A549 (cell line): ENCODE data around the gene CTNNA3. TPM values are rescaled to one million over a fixed set of nuclear protein-coding genes. Genes with fewer than 3 reads are reported as not detected.

Source experiments
- ATAC-seq, 2 experiments: fragments of 200-7000 bp in 1 of 2; fragments of >200 bp in 1 of 2; cut with Nextera tagmentation in 1 of 2; cut with Tn5 transposase in 1 of 2; 3 replicates each; pipeline versions ENCODE4 v1.8.0 to v1.9.1; 2018 to 2020; ENCODE audit warnings: mild to moderate bottlenecking in 1 of 2, moderate library complexity in 1 of 2
- CTCF ChIA-PET: fragments of 300-600 bp; sonication (Branson Sonifier 250); formaldehyde crosslinking; extraction: SDS; loops from one replicate; lab custom pipeline; 2021; ENCODE audit warnings: antibody characterized with exemption, inconsistent platforms; lab: Yijun Ruan, JAX
- POLR2A ChIA-PET: fragments of 350-600 bp; formaldehyde crosslinking; extraction: SDS; loops from one replicate; lab custom pipeline; 2021; ENCODE audit warnings: antibody characterized with exemption, inconsistent platforms; lab: Yijun Ruan, JAX
- DNase-seq, 2 experiments: peaks; one replicate each; pipeline versions ENCODE4 v3.0.0 to v3.0.0-alpha.2; 2011 to 2016; ENCODE audit warnings: low read depth in 1 of 2, low spot score in 1 of 2
- FAIRE-seq: peaks from 2 replicates; lab custom pipeline; 2011; peaks lifted over from hg19 to GRCh38; lab: Jason Lieb, UNC
- H3K27ac ChIP-seq, 2 experiments: fragments of >200 bp; sonication (Bioruptor Twin); formaldehyde crosslinking; 3 replicates each; pipeline ENCODE4 v1.5.1; 2016 to 2017
- H3K4me1 ChIP-seq: fragments of >200 bp; sonication (Bioruptor Twin); formaldehyde crosslinking; 3 replicates; pipeline ENCODE4 v1.6.1; 2016
- H3K4me2 ChIP-seq: fragments of >200 bp; sonication (Bioruptor Twin); formaldehyde crosslinking; 3 replicates; pipeline ENCODE4 v1.6.1; 2016
- H3K4me3 ChIP-seq: fragments of >200 bp; sonication (Bioruptor Twin); formaldehyde crosslinking; 3 replicates; pipeline ENCODE4 v1.5.1; 2016
- H3K9me3 ChIP-seq: fragments of >200 bp; sonication (Bioruptor Twin); formaldehyde crosslinking; 3 replicates; pipeline ENCODE4 v1.6.1; 2016
- ATOH8 ChIP-seq: fragments of 250-450 bp; sonication (Bioruptor Pico); IDR thresholded peaks from 2 replicates; pipeline ENCODE4 v1.5.0; 2020; ENCODE audit warnings: low read depth, mild to moderate bottlenecking, moderate library complexity
- CBX8 ChIP-seq: fragments of 200-600 bp; sonication (generic); IDR thresholded peaks from 2 replicates; pipeline ENCODE4 v1.6.1; 2016
- CTCF ChIP-seq: fragments of >200 bp; sonication (Bioruptor Twin); formaldehyde crosslinking; IDR thresholded peaks from 3 replicates; pipeline ENCODE4 v1.5.1; 2016
- EHMT2 ChIP-seq: fragments of 200-600 bp; sonication (generic); IDR thresholded peaks from 2 replicates; pipeline ENCODE4 v1.6.1; 2016; ENCODE audit warnings: antibody characterized with exemption, low read depth, mild to moderate bottlenecking, moderate library complexity
- FOSL2 ChIP-seq, 2 experiments: fragments of 450-650 bp in 1 of 2; fragments of >200 bp in 1 of 2; sonication (Bioruptor Twin) in 1 of 2; formaldehyde crosslinking; IDR thresholded peaks; 2 replicates each; pipeline versions ENCODE4 v1.5.0 to v1.6.1; 2016 to 2020; ENCODE audit warnings: mild to moderate bottlenecking in 1 of 2, moderate library complexity in 1 of 2
- HDAC2 ChIP-seq: fragments of 200-600 bp; sonication (generic); IDR thresholded peaks from 2 replicates; pipeline ENCODE4 v1.6.1; 2016
- JUN ChIP-seq, 2 experiments: fragments of >200 bp; sonication (Bioruptor Twin); formaldehyde crosslinking; IDR thresholded peaks; 2 replicates in 1 of 2; 3 replicates in 1 of 2; pipeline ENCODE4 v1.6.1; 2016 to 2017
- KDM1A ChIP-seq: fragments of 200-600 bp; sonication (generic); IDR thresholded peaks from 2 replicates; pipeline ENCODE4 v1.6.1; 2016; ENCODE audit warnings: low read depth, mild to moderate bottlenecking
- MAZ ChIP-seq: fragments of 150-350 bp; IDR thresholded peaks from 2 replicates; pipeline ENCODE4 v1.6.1; 2014; ENCODE audit warnings: antibody characterized with exemption, low read depth, low read length, borderline replicate concordance
- PHF8 ChIP-seq: fragments of 200-600 bp; sonication (generic); IDR thresholded peaks from 2 replicates; pipeline ENCODE4 v1.6.1; 2016; ENCODE audit warnings: low read depth, mild to moderate bottlenecking, antibody characterized with exemption, moderate library complexity, borderline replicate concordance
- POLR2AphosphoS2 ChIP-seq: conservative IDR thresholded peaks from 2 replicates; pipeline ENCODE4 v1.6.1; 2012; ENCODE audit warnings: low read length, improper control_type of control experiment, inconsistent platforms
- RAD21 ChIP-seq, 2 experiments: fragments of >200 bp in 1 of 2; sonication (Bioruptor Twin) in 1 of 2; formaldehyde crosslinking in 1 of 2; IDR thresholded peaks in 1 of 2; conservative IDR thresholded peaks in 1 of 2; 2 replicates in 1 of 2; 3 replicates in 1 of 2; pipeline ENCODE4 v1.6.1; 2012 to 2018; ENCODE audit warnings: inconsistent platforms in 1 of 2
- RCOR1 ChIP-seq: fragments of 150-350 bp; IDR thresholded peaks from 2 replicates; pipeline ENCODE4 v1.6.1; 2014; ENCODE audit warnings: antibody characterized with exemption, low read length, low read depth
- RFX5 ChIP-seq: fragments of 450-650 bp; IDR thresholded peaks from 2 replicates; pipeline ENCODE4 v1.7.1; 2014; ENCODE audit warnings: antibody characterized with exemption, mild to moderate bottlenecking, moderate library complexity
- RNF2 ChIP-seq: fragments of 200-600 bp; sonication (generic); IDR thresholded peaks from 2 replicates; pipeline ENCODE4 v1.6.1; 2016; ENCODE audit warnings: low read depth, mild to moderate bottlenecking, antibody characterized with exemption, moderate library complexity, borderline replicate concordance
- SMC3 ChIP-seq: fragments of >200 bp; sonication (Bioruptor Twin); formaldehyde crosslinking; IDR thresholded peaks from 3 replicates; pipeline ENCODE4 v1.6.1; 2018; ENCODE audit warnings: inconsistent platforms
- ZC3H11A ChIP-seq: fragments of 450-650 bp; IDR thresholded peaks from 2 replicates; pipeline ENCODE4 v1.6.1; 2014; ENCODE audit warnings: antibody characterized with exemption, mild to moderate bottlenecking
- ZFP36 ChIP-seq: fragments of 450-650 bp; IDR thresholded peaks from 2 replicates; pipeline ENCODE4 v1.6.1; 2014; ENCODE audit warnings: borderline replicate concordance; ENCODE audit not compliant: partially characterized antibody
- ZSCAN20 ChIP-seq: fragments of 250-450 bp; sonication (Bioruptor Pico); IDR thresholded peaks from 2 replicates; pipeline ENCODE4 v1.8.0; 2022; ENCODE audit warnings: mild to moderate bottlenecking, moderate library complexity
- WGBS: methylation state at CpG from one replicate; pipeline ENCODE4 v1.1.6; 2017; ENCODE audit errors: missing lambda C conversion rate; 5-methylcytosine and 5-hydroxymethylcytosine counted together
- polyA plus RNA-seq, 4 experiments: library from polyadenylated mRNA; depleted of rRNA in 3 of 4; stranded (reverse); fragments of >200 nt; fragmentation: RNase III in 1 of 4; extraction: RNeasy Plus Mini Kit Qiagen cat#74134 plus additional on column Dnase treatment in 1 of 4; gene quantifications; 2 replicates in 3 of 4; 3 replicates in 1 of 4; pipeline ENCODE4 v1.2.3, GENCODE V29; 2011 to 2017
- TF ChIP-seq, protein P1 (sequence below): fragments of >200 bp; sonication (Bioruptor Twin); formaldehyde crosslinking; IDR thresholded peaks from 2 replicates; pipeline ENCODE4 v1.6.1; 2016
- TF ChIP-seq, protein P2 (sequence below): fragments of >200 bp; sonication (Bioruptor Twin); formaldehyde crosslinking; IDR thresholded peaks from 3 replicates; pipeline ENCODE4 v1.6.1; 2016

Gene CTNNA3
- polyA plus RNA-seq, 2 of the 4 experiments (the other 2 are of a cell fraction), result not detected

DNA sequence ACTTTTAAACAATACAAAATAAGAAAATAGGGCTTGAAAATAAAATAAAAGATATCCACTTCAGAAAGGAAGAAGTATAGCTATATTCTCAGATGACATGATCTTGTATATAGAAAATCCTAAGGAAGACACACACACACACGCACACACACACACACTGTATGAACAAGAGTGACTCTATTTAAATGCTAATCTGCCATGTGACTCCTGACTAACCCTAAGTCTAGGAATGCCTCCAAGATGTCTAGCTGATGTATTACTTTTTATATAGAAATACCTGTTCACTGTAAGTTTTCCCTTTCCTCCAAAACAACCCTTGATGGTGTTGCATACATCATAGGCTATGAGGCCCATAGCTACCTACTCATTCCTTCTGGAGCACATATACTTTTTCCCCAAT lies 943.3 kb downstream of the CTNNA3 start:
- ATAC-seq (no peak), DNase-seq (no peak), FAIRE-seq (no peak)
- no peak overlapping the region for H3K4me2 ChIP-seq
- no peak overlapping the region for H3K27ac ChIP-seq
- CTCF ChIA-PET, result no interaction called here
- H3K4me1 ChIP-seq, result no peaks in the 10 kb centered on the region
- no peaks in the 10 kb centered on the region for H3K9me3 ChIP-seq
- H3K4me3 ChIP-seq, result no peak overlapping the region
- no peak for TF ChIP-seq RNF2
- TF ChIP-seq ZSCAN20 (CRISPR knock-in tag), result no peak
- no peak for TF ChIP-seq SMC3
- TF ChIP-seq ZFP36, result no peak
- TF ChIP-seq RFX5, result no peak
- no peak for TF ChIP-seq PHF8
- TF ChIP-seq KDM1A, result no peak
- no peak for TF ChIP-seq HDAC2
- TF ChIP-seq ZC3H11A, result no peak
- TF ChIP-seq, protein P1, sequence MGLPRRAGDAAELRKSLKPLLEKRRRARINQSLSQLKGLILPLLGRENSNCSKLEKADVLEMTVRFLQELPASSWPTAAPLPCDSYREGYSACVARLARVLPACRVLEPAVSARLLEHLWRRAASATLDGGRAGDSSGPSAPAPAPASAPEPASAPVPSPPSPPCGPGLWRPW, result no peak
- 16% methylated on average over 1 of the region's 1 CpG for WGBS
- POLR2A ChIA-PET, result no interaction called here

DNA sequence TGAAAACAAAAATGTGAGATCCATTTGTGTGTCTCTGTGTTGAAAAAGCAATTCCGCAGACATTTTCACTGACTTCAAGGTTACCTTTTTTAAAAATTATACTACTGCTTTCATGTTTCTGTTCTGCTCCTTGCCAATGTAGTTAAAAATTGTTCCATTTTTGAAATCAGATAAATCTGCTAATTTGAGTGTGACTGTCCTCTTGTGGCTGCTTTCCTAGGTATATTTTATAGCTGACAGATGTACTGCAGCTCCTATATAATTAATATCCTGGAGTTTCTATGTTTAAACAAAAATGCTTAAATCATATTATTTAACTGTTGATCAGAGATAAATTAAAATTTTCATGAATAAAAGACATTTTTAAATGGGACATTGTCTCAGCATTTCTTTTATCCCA lies 947.8 kb downstream of the CTNNA3 start:
- DNase-seq, result no peak
- WGBS, result 96% methylated on average over 1 of the region's 1 CpG
- no peak for TF ChIP-seq CBX8
- TF ChIP-seq POLR2AphosphoS2, result no peak
- no peak for TF ChIP-seq ATOH8 (CRISPR knock-in tag)
- TF ChIP-seq RAD21 (conservative IDR thresholded peaks at IDR 0.05 in 1 of 2, IDR thresholded peaks at IDR 0.05 in 1 of 2), result no peak
- TF ChIP-seq FOSL2 (IDR thresholded peaks at IDR 0.05), result no peak
- no peak for TF ChIP-seq FOSL2 (CRISPR knock-in tag; IDR thresholded peaks at IDR 0.05)
- TF ChIP-seq, protein P2, sequence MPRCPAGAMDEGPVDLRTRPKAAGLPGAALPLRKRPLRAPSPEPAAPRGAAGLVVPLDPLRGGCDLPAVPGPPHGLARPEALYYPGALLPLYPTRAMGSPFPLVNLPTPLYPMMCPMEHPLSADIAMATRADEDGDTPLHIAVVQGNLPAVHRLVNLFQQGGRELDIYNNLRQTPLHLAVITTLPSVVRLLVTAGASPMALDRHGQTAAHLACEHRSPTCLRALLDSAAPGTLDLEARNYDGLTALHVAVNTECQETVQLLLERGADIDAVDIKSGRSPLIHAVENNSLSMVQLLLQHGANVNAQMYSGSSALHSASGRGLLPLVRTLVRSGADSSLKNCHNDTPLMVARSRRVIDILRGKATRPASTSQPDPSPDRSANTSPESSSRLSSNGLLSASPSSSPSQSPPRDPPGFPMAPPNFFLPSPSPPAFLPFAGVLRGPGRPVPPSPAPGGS, result no peak
- TF ChIP-seq CTCF, result no peak
- no peak for TF ChIP-seq JUN (IDR thresholded peaks at IDR 0.05)
- TF ChIP-seq MAZ, result no peak
- TF ChIP-seq EHMT2, result no peak
- no peak for FAIRE-seq
- no peak overlapping the region for H3K4me3 ChIP-seq
- no peak overlapping the region for H3K4me2 ChIP-seq
- no peak for ATAC-seq
- no peaks in the 10 kb centered on the region for H3K9me3 ChIP-seq
- no peak overlapping the region for H3K27ac ChIP-seq
- ChIA-PET CTCF (no interaction called here), POLR2A (no interaction called here)
- no peaks in the 10 kb centered on the region for H3K4me1 ChIP-seq

DNA sequence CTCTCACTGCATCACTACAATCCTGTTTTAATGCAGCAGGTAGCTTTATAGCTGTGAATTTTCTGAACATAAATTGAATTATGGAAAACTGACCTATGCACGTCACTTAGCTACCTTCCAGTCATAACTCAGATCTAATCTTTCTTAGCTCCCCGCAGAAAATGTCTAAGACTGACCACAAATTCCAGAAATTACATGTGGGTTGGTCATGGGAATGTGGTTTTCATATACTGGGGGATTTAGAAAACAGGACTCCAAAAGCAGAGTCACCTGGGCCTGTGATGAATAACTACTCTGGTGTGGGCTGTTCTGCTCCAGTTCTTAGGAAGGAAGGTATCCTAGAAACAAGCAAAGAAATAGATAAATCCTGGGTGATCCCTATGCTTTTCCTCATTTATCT lies 948.5 kb downstream of the CTNNA3 start:
- no peaks in the 10 kb centered on the region for H3K4me1 ChIP-seq
- no peak overlapping the region for H3K27ac ChIP-seq
- no peak overlapping the region for H3K4me2 ChIP-seq
- TF ChIP-seq RCOR1, result no peak
- no peak for TF ChIP-seq RFX5
- H3K4me3 ChIP-seq, result no peak overlapping the region
- DNase-seq (no peak), ATAC-seq (no peak), FAIRE-seq (no peak)
- ChIA-PET CTCF (no interaction called here), POLR2A (no interaction called here)
- H3K9me3 ChIP-seq, result no peaks in the 10 kb centered on the region
- 12% methylated on average over 2 of the region's 2 CpGs for WGBS
